MM.1S (cell line): ENCODE data around the gene ABCC1.

Experiments used
- EZH2phosphoT487 ChIP-seq: fragments of 300-600 bp; sonication (generic); IDR thresholded peaks from 2 replicates; pipeline ENCODE4 v1.6.1; 2018; ENCODE audit warnings: antibody characterized with exemption, low read length
- TF ChIP-seq, protein P1 (sequence below): fragments of 300-600 bp; sonication (generic); IDR thresholded peaks from 2 replicates; pipeline ENCODE4 v1.5.1; 2016; ENCODE audit warnings: antibody characterized with exemption, low read length, mixed read lengths

DNA sequence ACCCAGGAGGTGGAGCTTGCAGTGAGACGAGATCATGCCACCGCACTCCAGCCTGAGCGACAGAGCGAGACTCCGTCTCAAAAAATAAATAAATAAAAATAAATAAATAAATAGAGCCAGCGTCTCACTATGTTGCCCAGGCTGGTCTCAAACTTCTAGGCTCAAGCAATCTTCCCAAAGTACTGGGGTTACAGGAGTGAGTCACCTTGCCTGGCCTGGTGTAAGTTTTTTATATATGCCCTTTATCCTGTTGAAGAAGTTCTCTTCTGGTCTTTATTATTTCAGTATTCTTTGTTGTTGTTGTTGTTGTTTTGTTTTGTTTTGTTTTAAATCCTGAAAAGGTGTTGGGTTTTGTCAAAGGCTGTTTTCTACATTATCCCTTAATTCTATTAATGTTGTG is 30.1 kb upstream of the ABCC1 start:
- TF ChIP-seq, protein P1, sequence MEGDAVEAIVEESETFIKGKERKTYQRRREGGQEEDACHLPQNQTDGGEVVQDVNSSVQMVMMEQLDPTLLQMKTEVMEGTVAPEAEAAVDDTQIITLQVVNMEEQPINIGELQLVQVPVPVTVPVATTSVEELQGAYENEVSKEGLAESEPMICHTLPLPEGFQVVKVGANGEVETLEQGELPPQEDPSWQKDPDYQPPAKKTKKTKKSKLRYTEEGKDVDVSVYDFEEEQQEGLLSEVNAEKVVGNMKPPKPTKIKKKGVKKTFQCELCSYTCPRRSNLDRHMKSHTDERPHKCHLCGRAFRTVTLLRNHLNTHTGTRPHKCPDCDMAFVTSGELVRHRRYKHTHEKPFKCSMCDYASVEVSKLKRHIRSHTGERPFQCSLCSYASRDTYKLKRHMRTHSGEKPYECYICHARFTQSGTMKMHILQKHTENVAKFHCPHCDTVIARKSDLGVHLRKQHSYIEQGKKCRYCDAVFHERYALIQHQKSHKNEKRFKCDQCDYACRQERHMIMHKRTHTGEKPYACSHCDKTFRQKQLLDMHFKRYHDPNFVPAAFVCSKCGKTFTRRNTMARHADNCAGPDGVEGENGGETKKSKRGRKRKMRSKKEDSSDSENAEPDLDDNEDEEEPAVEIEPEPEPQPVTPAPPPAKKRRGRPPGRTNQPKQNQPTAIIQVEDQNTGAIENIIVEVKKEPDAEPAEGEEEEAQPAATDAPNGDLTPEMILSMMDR = no peak
- TF ChIP-seq EZH2phosphoT487 = no peak
